ENCODE measurements around the gene KLHL22.
A peak's percentile ranks its signal among the peaks of the same experiment; 100 is the strongest.

- no peak for TF ChIP-seq EZH2 (IDR thresholded peaks at IDR 0.05)
- peak; percentile 15; the same call in 1 of the 2 replicates for TF ChIP-seq POLR2AphosphoS5 (IDR thresholded peaks at IDR 0.05; ENCODE audit: borderline replicate concordance, low read depth, low read length)
- no peak for TF ChIP-seq FOXP2 (optimal IDR thresholded peaks at IDR 0.05; ENCODE audit: control extremely low read depth, extremely low read length, insufficient read depth)
Observed at GRCh38 chr22:20439556-20439927, 56.1 kb downstream of the KLHL22 start.
